ENCODE data around the gene GOLGA6C.

GOLGA6C gene

DNA sequence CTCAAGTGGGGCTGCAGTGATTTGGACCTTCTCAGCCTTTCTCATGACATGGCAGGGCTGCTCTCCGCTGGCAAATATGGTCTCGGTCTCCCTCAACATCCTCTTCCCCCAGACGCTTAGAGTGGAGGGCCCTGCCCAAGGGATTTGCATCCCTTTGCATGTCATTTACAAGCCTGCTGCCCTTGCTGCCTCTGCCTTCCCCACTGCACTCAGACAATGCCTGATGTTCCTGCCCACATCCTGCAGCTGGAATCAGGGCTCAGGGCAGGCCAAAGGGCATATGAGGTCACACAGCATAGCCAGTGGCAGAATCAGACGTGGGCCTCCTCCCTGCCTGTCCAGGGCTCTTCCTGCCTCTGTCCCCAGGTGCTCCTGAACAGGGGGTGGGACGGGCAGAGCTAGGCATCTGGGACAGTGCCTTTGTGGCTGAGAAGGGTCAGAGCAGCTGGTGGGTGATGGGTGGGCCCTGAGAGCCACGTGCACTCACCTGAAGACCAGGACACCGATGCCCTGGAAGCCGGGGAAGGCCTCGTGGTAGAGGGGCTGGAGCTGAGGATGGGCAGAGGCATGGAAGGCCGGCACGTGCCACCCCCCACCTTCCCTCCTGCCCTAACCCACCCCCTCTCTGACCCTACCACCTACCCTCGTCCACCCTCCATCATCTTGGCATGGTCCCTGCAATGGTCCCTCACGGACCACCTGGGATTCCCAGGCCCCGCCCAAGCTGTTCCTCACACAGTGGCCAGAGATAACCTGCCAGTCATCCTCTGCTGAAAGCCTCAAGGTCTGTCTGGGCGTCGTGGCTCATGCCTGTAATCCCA lies 27.4 kb upstream of the GOLGA6C start:
- no peak overlapping the region for H2AFZ ChIP-seq (ENCODE audit: low read depth)
- no peak overlapping the region for H3K4me3 ChIP-seq (IDR thresholded peaks at IDR 0.05; ENCODE audit: insufficient read depth, low read depth, low read length)
- H3K79me2 ChIP-seq (ENCODE audit: insufficient read depth, low read depth), result no peaks in the 10 kb centered on the region
- H3K4me1 ChIP-seq (ENCODE audit: low read depth, poor library complexity, severe bottlenecking), result no peaks in the 10 kb centered on the region
- H3K9ac ChIP-seq, result no peak overlapping the region
- H3K27ac ChIP-seq, result no peak overlapping the region
- TF ChIP-seq, protein P1, sequence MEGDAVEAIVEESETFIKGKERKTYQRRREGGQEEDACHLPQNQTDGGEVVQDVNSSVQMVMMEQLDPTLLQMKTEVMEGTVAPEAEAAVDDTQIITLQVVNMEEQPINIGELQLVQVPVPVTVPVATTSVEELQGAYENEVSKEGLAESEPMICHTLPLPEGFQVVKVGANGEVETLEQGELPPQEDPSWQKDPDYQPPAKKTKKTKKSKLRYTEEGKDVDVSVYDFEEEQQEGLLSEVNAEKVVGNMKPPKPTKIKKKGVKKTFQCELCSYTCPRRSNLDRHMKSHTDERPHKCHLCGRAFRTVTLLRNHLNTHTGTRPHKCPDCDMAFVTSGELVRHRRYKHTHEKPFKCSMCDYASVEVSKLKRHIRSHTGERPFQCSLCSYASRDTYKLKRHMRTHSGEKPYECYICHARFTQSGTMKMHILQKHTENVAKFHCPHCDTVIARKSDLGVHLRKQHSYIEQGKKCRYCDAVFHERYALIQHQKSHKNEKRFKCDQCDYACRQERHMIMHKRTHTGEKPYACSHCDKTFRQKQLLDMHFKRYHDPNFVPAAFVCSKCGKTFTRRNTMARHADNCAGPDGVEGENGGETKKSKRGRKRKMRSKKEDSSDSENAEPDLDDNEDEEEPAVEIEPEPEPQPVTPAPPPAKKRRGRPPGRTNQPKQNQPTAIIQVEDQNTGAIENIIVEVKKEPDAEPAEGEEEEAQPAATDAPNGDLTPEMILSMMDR (conservative IDR thresholded peaks at IDR 0.05; ENCODE audit: low read depth, low read length), result no peak
- H3K4me2 ChIP-seq, result no peak overlapping the region
- no peaks in the 10 kb centered on the region for H3K36me3 ChIP-seq (ENCODE audit: insufficient read depth)
- H4K20me1 ChIP-seq (ENCODE audit: insufficient read depth), result no peaks in the 10 kb centered on the region
- H3K27me3 ChIP-seq (ENCODE audit: insufficient read depth, low read depth), result peaks cover 29% of the 10 kb centered on the region; the same call in 1 of the 2 replicates

DNA sequence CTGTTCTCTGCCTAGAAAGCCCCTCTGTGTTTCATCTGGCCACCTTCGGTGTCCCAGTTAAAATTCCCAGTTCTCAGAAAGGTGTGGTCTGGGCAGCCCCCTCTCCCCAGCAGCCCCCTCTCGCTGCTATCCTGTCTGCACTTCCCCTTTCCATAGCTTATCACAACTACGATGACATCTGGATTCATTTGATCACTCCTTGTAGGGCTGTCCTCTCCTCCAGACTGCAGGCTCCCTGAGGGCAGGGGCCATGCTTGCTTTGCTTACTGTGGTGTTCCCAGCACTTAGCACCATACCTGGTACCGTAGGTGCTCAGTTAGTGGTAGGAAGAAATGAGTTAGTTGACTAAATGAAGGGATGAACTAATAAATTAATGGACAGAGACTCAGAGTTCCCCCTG lies 26.3 kb upstream of the GOLGA6C start:
- peaks cover 28% of the 10 kb centered on the region; the same call in 1 of the 2 replicates for H3K27me3 ChIP-seq (ENCODE audit: insufficient read depth, low read depth)

DNA sequence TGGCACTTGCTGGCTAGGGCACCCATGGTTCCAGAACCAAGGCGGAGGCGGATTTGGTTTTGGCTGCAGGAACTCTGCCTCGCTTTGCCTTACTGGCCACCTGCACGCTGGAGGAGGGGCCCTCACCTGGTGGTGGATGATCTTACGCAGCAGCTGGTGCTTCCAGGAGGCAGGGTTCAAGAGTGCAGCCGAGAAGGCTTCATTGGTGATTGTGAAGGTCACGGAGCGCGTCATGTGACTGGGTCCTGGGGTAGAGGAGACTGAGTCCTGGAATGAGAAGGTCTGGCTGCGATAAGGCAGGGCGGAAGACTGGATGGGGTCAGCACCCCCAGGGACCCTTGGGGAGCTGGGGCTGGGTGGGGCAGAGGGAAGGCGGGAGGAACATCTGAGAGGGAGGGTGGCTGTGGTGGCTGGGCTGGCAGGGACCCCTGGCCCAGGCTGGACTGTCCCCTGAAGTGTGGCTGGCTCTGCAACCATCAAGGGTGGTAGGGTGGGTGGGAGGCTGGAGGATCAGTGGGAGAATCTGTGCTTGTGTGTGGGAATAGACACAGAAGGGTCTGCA lies 25.8 kb upstream of the GOLGA6C start:
- TF ChIP-seq, protein P1 (conservative IDR thresholded peaks at IDR 0.05; ENCODE audit: low read depth, low read length), result no peak
- Histone ChIP-seq H4K20me1 (ENCODE audit: insufficient read depth) (no peaks in the 10 kb centered on the region), H3K79me2 (ENCODE audit: insufficient read depth, low read depth) (no peaks in the 10 kb centered on the region), H3K27ac (no peak overlapping the region), H3K9ac (no peak overlapping the region), H3K4me1 (ENCODE audit: low read depth, poor library complexity, severe bottlenecking) (no peaks in the 10 kb centered on the region), H3K4me3 (IDR thresholded peaks at IDR 0.05; ENCODE audit: insufficient read depth, low read depth, low read length) (no peak overlapping the region), H2AFZ (ENCODE audit: low read depth) (no peak overlapping the region), H3K36me3 (ENCODE audit: insufficient read depth) (no peaks in the 10 kb centered on the region), H3K4me2 (no peak overlapping the region), H3K27me3 (ENCODE audit: insufficient read depth, low read depth) (peaks cover 25% of the 10 kb centered on the region; the same call in 1 of the 2 replicates)

More for the DNA sequence above, 26.3 kb upstream of the GOLGA6C start:
- H4K20me1 ChIP-seq (ENCODE audit: insufficient read depth), result no peaks in the 10 kb centered on the region
- TF ChIP-seq, protein P1 (conservative IDR thresholded peaks at IDR 0.05; ENCODE audit: low read depth, low read length), result no peak
- H3K4me3 ChIP-seq (IDR thresholded peaks at IDR 0.05; ENCODE audit: insufficient read depth, low read depth, low read length), result no peak overlapping the region
- no peak overlapping the region for H3K4me2 ChIP-seq
- no peak overlapping the region for H3K27ac ChIP-seq
- H3K36me3 ChIP-seq (ENCODE audit: insufficient read depth), result no peaks in the 10 kb centered on the region
- H3K79me2 ChIP-seq (ENCODE audit: insufficient read depth, low read depth), result no peaks in the 10 kb centered on the region
- H2AFZ ChIP-seq (ENCODE audit: low read depth), result no peak overlapping the region
- no peak overlapping the region for H3K9ac ChIP-seq
- H3K4me1 ChIP-seq (ENCODE audit: low read depth, poor library complexity, severe bottlenecking), result no peaks in the 10 kb centered on the region

DNA sequence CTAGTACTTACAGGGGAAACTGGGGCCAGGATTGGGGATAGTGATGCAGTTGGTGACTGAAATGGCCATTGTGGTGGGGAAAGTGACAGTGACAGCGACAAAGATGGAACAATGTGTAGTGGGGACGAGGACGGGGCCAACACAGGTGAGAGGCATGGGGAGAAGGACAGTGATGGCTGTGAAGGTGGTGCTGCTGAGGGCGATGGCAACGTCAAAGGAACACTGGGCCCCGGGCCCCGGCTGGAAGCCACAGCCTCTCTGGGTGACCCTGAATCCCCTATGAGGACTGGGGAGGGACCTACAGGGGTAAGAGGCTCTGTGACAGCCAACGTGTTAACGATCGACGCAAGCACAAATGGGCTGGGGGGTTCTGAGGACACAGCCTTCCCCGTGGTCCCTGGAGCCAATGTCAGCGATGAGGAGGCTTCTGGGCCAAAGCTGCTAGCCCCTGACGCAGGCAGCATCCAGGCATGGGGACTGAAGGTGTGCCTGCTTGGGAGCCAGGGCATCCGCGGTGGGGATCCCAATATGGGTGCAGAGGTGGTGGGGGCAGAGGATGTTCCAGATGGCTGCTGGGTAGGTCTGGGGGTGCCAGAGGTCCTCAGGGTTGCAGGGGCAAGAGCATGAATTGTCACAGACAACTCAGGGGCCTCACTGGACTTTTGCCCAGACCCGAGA lies 25.2 kb upstream of the GOLGA6C start:
- no peak overlapping the region for H3K27ac ChIP-seq
- no peak overlapping the region for H3K9ac ChIP-seq
- no peaks in the 10 kb centered on the region for H3K79me2 ChIP-seq (ENCODE audit: insufficient read depth, low read depth)
- peaks cover 21% of the 10 kb centered on the region; the same call in 1 of the 2 replicates for H3K27me3 ChIP-seq (ENCODE audit: insufficient read depth, low read depth)
- H3K36me3 ChIP-seq (ENCODE audit: insufficient read depth), result no peaks in the 10 kb centered on the region
- no peaks in the 10 kb centered on the region for H3K4me1 ChIP-seq (ENCODE audit: low read depth, poor library complexity, severe bottlenecking)
- no peak overlapping the region for H3K4me2 ChIP-seq
- TF ChIP-seq, protein P1 (conservative IDR thresholded peaks at IDR 0.05; ENCODE audit: low read depth, low read length), result no peak
- H4K20me1 ChIP-seq (ENCODE audit: insufficient read depth), result no peaks in the 10 kb centered on the region
- no peak overlapping the region for H2AFZ ChIP-seq (ENCODE audit: low read depth)
- no peak overlapping the region for H3K4me3 ChIP-seq (IDR thresholded peaks at IDR 0.05; ENCODE audit: insufficient read depth, low read depth, low read length)
